ENCODE measurements around the gene RALGPS1. TPM values are rescaled to one million over a fixed set of nuclear protein-coding genes. Genes with fewer than 3 reads are reported as not detected.

Gene RALGPS1
- polyA plus RNA-seq, 1 of the 3 experiments (the other 2 are of a cell fraction) = 3.9 TPM

- TF ChIP-seq USF2 (IDR thresholded peaks at IDR 0.05; ENCODE audit: borderline replicate concordance, low read depth, low read length) = no peak
- TF ChIP-seq FOXM1 (IDR thresholded peaks at IDR 0.05; ENCODE audit: low read depth) = no peak
- TF ChIP-seq ELF1 (IDR thresholded peaks at IDR 0.05) = no peak
Observed at GRCh38 chr9:126992427-126992826, 77.8 kb downstream of the RALGPS1 start (continued).

- ChIA-PET CTCF (interaction anchor here (1.2 kb wide), 1 partner anchor 58 kb away, joined by 5 read pairs; no protein-coding TSS in a partner anchor), POLR2A (no interaction called here)
- no peaks in the 10 kb centered on the region for H3K79me2 ChIP-seq (ENCODE audit: insufficient read depth)
- no peak overlapping the region for H3K9ac ChIP-seq
- H3K4me1 ChIP-seq (ENCODE audit: control insufficient read depth in 1 of 2, insufficient read depth in 2 of 2, low read depth in 1 of 2, low read length in 1 of 2) = no peaks in the 10 kb centered on the region
- H3K9me3 ChIP-seq = no peaks in the 10 kb centered on the region
- H2AFZ ChIP-seq (ENCODE audit: low read depth) = no peak overlapping the region
- H3K27me3 ChIP-seq (ENCODE audit: insufficient read depth) = no peaks in the 10 kb centered on the region
- no peak overlapping the region for H3K4me3 ChIP-seq (ENCODE audit: low read depth in 2 of 2, low read length in 1 of 2)
- DNase-seq = no peak
- no peaks in the 10 kb centered on the region for H3K9me2 ChIP-seq
- no peaks in the 10 kb centered on the region for H3F3A ChIP-seq (replicated peaks; ENCODE audit: insufficient read depth)
- H3K36me3 ChIP-seq (replicated peaks in 1 of 2; ENCODE audit: control insufficient read depth in 1 of 2, insufficient read depth in 2 of 2, low read length in 1 of 2) = no peaks in the 10 kb centered on the region
- no peak overlapping the region for H3K27ac ChIP-seq (ENCODE audit: low read depth in 2 of 2, low read length in 1 of 2)
- TF ChIP-seq TAF1 (IDR thresholded peaks at IDR 0.05; ENCODE audit: borderline replicate concordance, low read depth, low read length) = no peak
- TF ChIP-seq TCF12 (IDR thresholded peaks at IDR 0.05) = no peak
- no peak for TF ChIP-seq MEF2A (IDR thresholded peaks at IDR 0.05; ENCODE audit: borderline replicate concordance, low read depth)
- no peak for TF ChIP-seq EZH2phosphoT487 (IDR thresholded peaks at IDR 0.05; ENCODE audit: borderline replicate concordance, low read depth)
- TF ChIP-seq GATA2 (CRISPR knock-in tag; IDR thresholded peaks at IDR 0.05) = no peak
- TF ChIP-seq, protein P1, sequence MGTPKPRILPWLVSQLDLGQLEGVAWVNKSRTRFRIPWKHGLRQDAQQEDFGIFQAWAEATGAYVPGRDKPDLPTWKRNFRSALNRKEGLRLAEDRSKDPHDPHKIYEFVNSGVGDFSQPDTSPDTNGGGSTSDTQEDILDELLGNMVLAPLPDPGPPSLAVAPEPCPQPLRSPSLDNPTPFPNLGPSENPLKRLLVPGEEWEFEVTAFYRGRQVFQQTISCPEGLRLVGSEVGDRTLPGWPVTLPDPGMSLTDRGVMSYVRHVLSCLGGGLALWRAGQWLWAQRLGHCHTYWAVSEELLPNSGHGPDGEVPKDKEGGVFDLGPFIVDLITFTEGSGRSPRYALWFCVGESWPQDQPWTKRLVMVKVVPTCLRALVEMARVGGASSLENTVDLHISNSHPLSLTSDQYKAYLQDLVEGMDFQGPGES (IDR thresholded peaks at IDR 0.05; ENCODE audit: low read depth, low read length) = no peak
- no peak for TF ChIP-seq MXI1 (IDR thresholded peaks at IDR 0.05; ENCODE audit: low read depth, low read length)
- no peak for TF ChIP-seq USF1 (IDR thresholded peaks at IDR 0.05; ENCODE audit: borderline replicate concordance, low read depth)
- TF ChIP-seq REST (IDR thresholded peaks at IDR 0.05; ENCODE audit: low read depth, low read length) = no peak
- TF ChIP-seq NRF1 (IDR thresholded peaks at IDR 0.05; ENCODE audit: low read depth, low read length) = no peak
- no peak for TF ChIP-seq NFIC (IDR thresholded peaks at IDR 0.05; ENCODE audit: borderline replicate concordance)
- TF ChIP-seq JUND (IDR thresholded peaks at IDR 0.05) = no peak
- TF ChIP-seq SMC3 (IDR thresholded peaks at IDR 0.05; ENCODE audit: low read depth, low read length) = no peak
- no peak for TF ChIP-seq YY1 (IDR thresholded peaks at IDR 0.05; ENCODE audit: low read depth)
- no peak for TF ChIP-seq TEAD4 (IDR thresholded peaks at IDR 0.05; ENCODE audit: borderline replicate concordance, insufficient read depth)
- TF ChIP-seq RXRA (IDR thresholded peaks at IDR 0.05; ENCODE audit: borderline replicate concordance, low read depth) = no peak
- TF ChIP-seq GABPA (IDR thresholded peaks at IDR 0.05; ENCODE audit: low read depth) = no peak
- TF ChIP-seq RCOR1 (IDR thresholded peaks at IDR 0.05; ENCODE audit: low read length) = no peak
- TF ChIP-seq, protein P2, sequence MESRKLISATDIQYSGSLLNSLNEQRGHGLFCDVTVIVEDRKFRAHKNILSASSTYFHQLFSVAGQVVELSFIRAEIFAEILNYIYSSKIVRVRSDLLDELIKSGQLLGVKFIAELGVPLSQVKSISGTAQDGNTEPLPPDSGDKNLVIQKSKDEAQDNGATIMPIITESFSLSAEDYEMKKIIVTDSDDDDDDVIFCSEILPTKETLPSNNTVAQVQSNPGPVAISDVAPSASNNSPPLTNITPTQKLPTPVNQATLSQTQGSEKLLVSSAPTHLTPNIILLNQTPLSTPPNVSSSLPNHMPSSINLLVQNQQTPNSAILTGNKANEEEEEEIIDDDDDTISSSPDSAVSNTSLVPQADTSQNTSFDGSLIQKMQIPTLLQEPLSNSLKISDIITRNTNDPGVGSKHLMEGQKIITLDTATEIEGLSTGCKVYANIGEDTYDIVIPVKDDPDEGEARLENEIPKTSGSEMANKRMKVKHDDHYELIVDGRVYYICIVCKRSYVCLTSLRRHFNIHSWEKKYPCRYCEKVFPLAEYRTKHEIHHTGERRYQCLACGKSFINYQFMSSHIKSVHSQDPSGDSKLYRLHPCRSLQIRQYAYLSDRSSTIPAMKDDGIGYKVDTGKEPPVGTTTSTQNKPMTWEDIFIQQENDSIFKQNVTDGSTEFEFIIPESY (IDR thresholded peaks at IDR 0.05; ENCODE audit: borderline replicate concordance, low read depth) = no peak
- TF ChIP-seq FOSL2 (IDR thresholded peaks at IDR 0.05; ENCODE audit: borderline replicate concordance, low read depth) = no peak
- 51% methylated on average over 2 of the region's 2 CpGs for WGBS (ENCODE audit: low lambda C conversion rate)
- H4K20me1 ChIP-seq (ENCODE audit: insufficient read depth) = no peaks in the 10 kb centered on the region
- no peak overlapping the region for H3K4me2 ChIP-seq
Observed at GRCh38 chr9:126999315-127000068, 84.9 kb downstream of the RALGPS1 start.
